Trophoblast cell (in vitro differentiated cells and primary cell): ENCODE data around the gene KCNN4.

Source experiments
- DNase-seq, 2 donors: peaks; one replicate each; pipeline ENCODE4 v3.0.0-alpha.2; 2016
- H2AFZ ChIP-seq: 2 replicates; pipeline ENCODE4 v1.6.1; 2013; ENCODE audit warnings: low read length, moderate library complexity, mild to moderate bottlenecking; ENCODE audit not compliant: insufficient read depth, poor library complexity
- H2AK5ac ChIP-seq: 2 replicates; pipeline ENCODE4 v1.6.1; 2013; ENCODE audit warnings: mild to moderate bottlenecking, low read length
- H2BK120ac ChIP-seq: 2 replicates; pipeline ENCODE4 v1.6.1; 2013; ENCODE audit warnings: low read length, mild to moderate bottlenecking, moderate library complexity; ENCODE audit not compliant: insufficient read depth, poor library complexity
- H2BK12ac ChIP-seq: 2 replicates; pipeline ENCODE4 v1.6.1; 2013; ENCODE audit warnings: mild to moderate bottlenecking, low read length, moderate library complexity
- H2BK5ac ChIP-seq: 2 replicates; pipeline ENCODE4 v1.6.1; 2013; ENCODE audit warnings: low read length, low read depth, moderate library complexity, mild to moderate bottlenecking; ENCODE audit not compliant: poor library complexity
- H3K14ac ChIP-seq: 2 replicates; pipeline ENCODE4 v1.6.1; 2013; ENCODE audit warnings: mild to moderate bottlenecking, low read length
- H3K18ac ChIP-seq: 2 replicates; pipeline ENCODE4 v1.6.1; 2013; ENCODE audit warnings: mild to moderate bottlenecking, low read length
- H3K23ac ChIP-seq: 2 replicates; pipeline ENCODE4 v1.6.1; 2013; ENCODE audit warnings: low read length
- H3K27ac ChIP-seq: 2 replicates; pipeline ENCODE4 v1.5.1; 2013; ENCODE audit warnings: low read depth, mild to moderate bottlenecking, inconsistent platforms, low read length, moderate library complexity
- H3K27me3 ChIP-seq: 2 replicates; pipeline ENCODE4 v1.6.1; 2013; ENCODE audit warnings: inconsistent platforms, mild to moderate bottlenecking, low read length, moderate library complexity; ENCODE audit not compliant: insufficient read depth
- H3K36me3 ChIP-seq, 2 experiments: 1 replicate in 1 of 2; 2 replicates in 1 of 2; pipeline ENCODE4 v1.6.1; 2013; ENCODE audit warnings: low read length in 2 of 2, mild to moderate bottlenecking in 2 of 2, moderate library complexity in 1 of 2; ENCODE audit not compliant: insufficient read depth in 2 of 2, control insufficient read depth in 1 of 2
- H3K4ac ChIP-seq: 2 replicates; pipeline ENCODE4 v1.6.1; 2013; ENCODE audit warnings: low read depth, mild to moderate bottlenecking, low read length, moderate library complexity
- H3K4me1 ChIP-seq, 2 experiments: 1 replicate in 1 of 2; 2 replicates in 1 of 2; pipeline ENCODE4 v1.6.1; 2013; ENCODE audit warnings: low read length in 2 of 2, mild to moderate bottlenecking in 2 of 2, moderate library complexity in 1 of 2; ENCODE audit not compliant: insufficient read depth in 2 of 2, control insufficient read depth in 1 of 2
- H3K4me2 ChIP-seq: 2 replicates; pipeline ENCODE4 v1.6.1; 2013; ENCODE audit warnings: inconsistent platforms, mild to moderate bottlenecking, low read length, moderate library complexity
- H3K4me3 ChIP-seq: 2 replicates; pipeline ENCODE4 v1.5.1; 2013; ENCODE audit warnings: mild to moderate bottlenecking, low read depth, low read length, inconsistent platforms
- H3K79me1 ChIP-seq: one replicate; pipeline ENCODE4 v1.6.1; 2013; ENCODE audit warnings: low read length
- H3K79me2 ChIP-seq: 2 replicates; pipeline ENCODE4 v1.6.1; 2013; ENCODE audit warnings: low read length, mild to moderate bottlenecking; ENCODE audit not compliant: control insufficient read depth, insufficient read depth, poor library complexity
- H3K9ac ChIP-seq: 2 replicates; pipeline ENCODE4 v1.6.1; 2013; ENCODE audit warnings: mild to moderate bottlenecking, low read length
- H3K9me3 ChIP-seq: 2 replicates; pipeline ENCODE4 v1.6.1; 2013; ENCODE audit warnings: low read depth, mild to moderate bottlenecking, control low read depth, inconsistent platforms, low read length; ENCODE audit not compliant: insufficient read depth
- H4K12ac ChIP-seq: 2 replicates; pipeline ENCODE4 v1.6.1; 2013; ENCODE audit warnings: low read depth, mild to moderate bottlenecking, low read length, moderate library complexity
- H4K8ac ChIP-seq: 2 replicates; pipeline ENCODE4 v1.6.1; 2013; ENCODE audit warnings: low read depth, mild to moderate bottlenecking, low read length, moderate library complexity
- H4K91ac ChIP-seq: one replicate; pipeline ENCODE4 v1.6.1; 2013; ENCODE audit warnings: low read depth, mild to moderate bottlenecking, low read length, moderate library complexity
- WGBS: extraction: QIAGEN DNeasy Blood & Tissue Kit; methylation state at CpG from one replicate; pipeline ENCODE4 v1.1.7; 2013; ENCODE audit warnings: missing lambda C conversion rate; ENCODE audit not compliant: insufficient read length, insufficient coverage; ENCODE audit errors: extremely low coverage; 5-methylcytosine and 5-hydroxymethylcytosine counted together

Gene KCNN4

GRCh38 chr19:43718627-43719377, 62.0 kb downstream of the KCNN4 start:
- Histone ChIP-seq H3K27ac (no peak overlapping the region), H3K79me1 (no peaks in the 10 kb centered on the region), H3K18ac (no peak overlapping the region), H2AFZ (no peak overlapping the region), H3K23ac (no peak overlapping the region), H3K4ac (no peak overlapping the region), H2BK120ac (no peak overlapping the region), H4K12ac (no peak overlapping the region), H2AK5ac (no peak overlapping the region), H4K91ac (no peak overlapping the region), H3K9ac (no peak overlapping the region), H3K4me1 (no peaks in the 10 kb centered on the region), H3K4me3 (no peak overlapping the region), H3K9me3 (no peaks in the 10 kb centered on the region), H2BK5ac (no peak overlapping the region), H4K8ac (no peak overlapping the region), H3K14ac (no peak overlapping the region), H3K36me3 (no peaks in the 10 kb centered on the region), H3K27me3 (no peaks in the 10 kb centered on the region), H2BK12ac (no peak overlapping the region), H3K79me2 (no peaks in the 10 kb centered on the region), H3K4me2 (no peak overlapping the region)
- no peak for DNase-seq
- WGBS: no CpG with 5 or more reads among the region's 60 CpGs
